Panc1 (cell line): ENCODE results near the gene IFI27L2. TPM values are rescaled to one million over a fixed set of nuclear protein-coding genes. Genes with fewer than 3 reads are reported as not detected.
A peak's percentile ranks its signal among the peaks of the same experiment; 100 is the strongest.

Experiments
- ATAC-seq: fragments of 200-7000 bp; cut with Tn5 transposase; 2 replicates; pipeline ENCODE4 v1.9.1; 2020; ENCODE audit warnings: mild to moderate bottlenecking, moderate library complexity
- BruUV-seq: library from RNA; stranded (reverse); fragments of 400-500 nt; replicated peaks from 2 replicates; lab custom pipeline; 2021; lab: Mats Ljungman, UMichigan
- CTCF ChIA-PET: fragments of 300-600 bp; sonication (Branson Sonifier 250); formaldehyde crosslinking; loops from one replicate; lab custom pipeline; 2022; ENCODE audit warnings: antibody characterized with exemption; lab: Charles Lee
- POLR2A ChIA-PET: fragments of 300-600 bp; sonication (Branson Sonifier 250); formaldehyde crosslinking; loops from one replicate; lab custom pipeline; 2022; ENCODE audit warnings: antibody characterized with exemption; lab: Charles Lee
- DNase-seq: peaks from one replicate; pipeline ENCODE4 v3.0.0-alpha.2; 2010; ENCODE audit warnings: low read depth, low spot score
- H3K27ac ChIP-seq: 2 replicates; pipeline ENCODE4 v1.5.1; 2011; ENCODE audit warnings: mild to moderate bottlenecking, low read length, inconsistent platforms
- H3K27me3 ChIP-seq: fragments of 200-500 bp; sonication (Bioruptor generic); 2 replicates; pipeline ENCODE4 v1.6.0; 2014; ENCODE audit warnings: low read length, inconsistent platforms; ENCODE audit not compliant: control insufficient read depth, insufficient read depth
- H3K36me3 ChIP-seq: fragments of 200-500 bp; sonication (Bioruptor generic); 2 replicates; pipeline ENCODE4 v1.5.1; 2014; ENCODE audit warnings: inconsistent platforms, mild to moderate bottlenecking, low read length, moderate library complexity; ENCODE audit not compliant: control insufficient read depth, insufficient read depth
- H3K4me1 ChIP-seq: 2 replicates; pipeline ENCODE4 v1.5.1; 2011; ENCODE audit warnings: inconsistent platforms, mild to moderate bottlenecking, low read length, moderate library complexity; ENCODE audit not compliant: control insufficient read depth, insufficient read depth
- H3K4me3 ChIP-seq, 2 experiments: 2 replicates each; pipeline ENCODE4 v1.5.1; 2011 to 2012; ENCODE audit warnings: low read depth in 2 of 2, low read length in 2 of 2, mild to moderate bottlenecking in 2 of 2, inconsistent platforms in 1 of 2, moderate library complexity in 1 of 2
- H3K9me3 ChIP-seq: fragments of 200-500 bp; sonication (Bioruptor generic); 2 replicates; pipeline ENCODE4 v1.5.1; 2014; ENCODE audit warnings: low read depth, mild to moderate bottlenecking, inconsistent platforms, low read length, moderate library complexity; ENCODE audit not compliant: control insufficient read depth, insufficient read depth
- POLR2AphosphoS5 ChIP-seq: IDR thresholded peaks from 2 replicates; pipeline ENCODE4 v1.6.1; 2012; ENCODE audit warnings: mild to moderate bottlenecking, low read depth, low read length, moderate library complexity
- REST ChIP-seq, 2 experiments: IDR thresholded peaks; 2 replicates each; pipeline ENCODE4 v1.6.1; 2011 to 2012; ENCODE audit warnings: low read depth in 2 of 2, control low read depth in 1 of 2, low read length in 1 of 2, mild to moderate bottlenecking in 1 of 2, moderate library complexity in 1 of 2; ENCODE audit not compliant: insufficient read depth in 1 of 2
- SIN3A ChIP-seq: IDR thresholded peaks from 2 replicates; pipeline ENCODE4 v1.6.1; 2012; ENCODE audit warnings: low read depth, mild to moderate bottlenecking, low read length, moderate library complexity, borderline replicate concordance; ENCODE audit not compliant: insufficient read depth
- TCF7L2 ChIP-seq: IDR thresholded peaks from 2 replicates; pipeline ENCODE4 v1.6.1; 2011; ENCODE audit warnings: mild to moderate bottlenecking, low read depth, low read length, inconsistent platforms
- in situ Hi-C: cut with HindIII; loops from 2 replicates; pipeline ENCODE4 v1.10.0; 2016; ENCODE audit warnings: low sequenced_read_pairs, low pct_unique_long_range_greater_than_20kb
- intact Hi-C: fragments of 100-400 bp; cut with micrococcal nuclease; formaldehyde crosslinking; loops from one replicate; pipeline ENCODE4 v1.10.0; 2022; ENCODE audit not compliant: unreplicated experiment
- total RNA-seq: library from RNA; stranded (reverse); gene quantifications from one replicate; pipeline ENCODE4 v1.2.1, GENCODE V29; 2021; ENCODE audit not compliant: unreplicated experiment
- TF ChIP-seq, protein P1 (sequence below): fragments of 450-650 bp; IDR thresholded peaks from 2 replicates; pipeline ENCODE4 v1.5.1; 2017; ENCODE audit warnings: mild to moderate bottlenecking

The IFI27L2 gene
- total RNA-seq, 1 experiment from 2014 or later, result 13.2 TPM

- peak within 1 kb of the TSS; percentile 54 to 63 for H3K4me3 ChIP-seq
- ChIA-PET POLR2A (no interaction called here), CTCF (interaction anchor here (0.6 to 0.9 kb wide), 2 partner anchors 37 to 41 kb away, joined by 3 read pairs; no protein-coding TSS in a partner anchor)
- H3K27me3 ChIP-seq, result peaks cover 4% of the 10 kb centered on the region; the same call in 1 of the 2 replicates
- TF ChIP-seq SIN3A (no peak), REST (IDR thresholded peaks at IDR 0.05; ENCODE audit: insufficient read depth in 1 of 2, low read depth in 2 of 2, low read length in 1 of 2) (no peak), TCF7L2 (no peak), POLR2AphosphoS5 (no peak)
- TF ChIP-seq, protein P1, sequence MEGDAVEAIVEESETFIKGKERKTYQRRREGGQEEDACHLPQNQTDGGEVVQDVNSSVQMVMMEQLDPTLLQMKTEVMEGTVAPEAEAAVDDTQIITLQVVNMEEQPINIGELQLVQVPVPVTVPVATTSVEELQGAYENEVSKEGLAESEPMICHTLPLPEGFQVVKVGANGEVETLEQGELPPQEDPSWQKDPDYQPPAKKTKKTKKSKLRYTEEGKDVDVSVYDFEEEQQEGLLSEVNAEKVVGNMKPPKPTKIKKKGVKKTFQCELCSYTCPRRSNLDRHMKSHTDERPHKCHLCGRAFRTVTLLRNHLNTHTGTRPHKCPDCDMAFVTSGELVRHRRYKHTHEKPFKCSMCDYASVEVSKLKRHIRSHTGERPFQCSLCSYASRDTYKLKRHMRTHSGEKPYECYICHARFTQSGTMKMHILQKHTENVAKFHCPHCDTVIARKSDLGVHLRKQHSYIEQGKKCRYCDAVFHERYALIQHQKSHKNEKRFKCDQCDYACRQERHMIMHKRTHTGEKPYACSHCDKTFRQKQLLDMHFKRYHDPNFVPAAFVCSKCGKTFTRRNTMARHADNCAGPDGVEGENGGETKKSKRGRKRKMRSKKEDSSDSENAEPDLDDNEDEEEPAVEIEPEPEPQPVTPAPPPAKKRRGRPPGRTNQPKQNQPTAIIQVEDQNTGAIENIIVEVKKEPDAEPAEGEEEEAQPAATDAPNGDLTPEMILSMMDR, result no peak
- intact Hi-C loops (no loop called here), in situ Hi-C loops (no loop called here)
- DNase-seq (no peak), ATAC-seq (peak; percentile 90)
- peaks cover 4% of the 10 kb centered on the region for H3K4me1 ChIP-seq
- H3K27ac ChIP-seq, result no peak within 1 kb of the TSS
- BruUV-seq, result no TSS peak
- H3K9me3 ChIP-seq, result no peaks in the 10 kb centered on the region
- H3K36me3 ChIP-seq, result no peaks in the 10 kb centered on the region; the same call in 1 of the 2 replicates
Measured at GRCh38 chr14:94173885-94174603, 44.6 kb upstream of the IFI27L2 start, which contains the start of gene PPP4R4. Gene PPP4R4 (plus strand): TSS chr14:94174322. CDS start chr14:94174466, 144 bp downstream.

DNA sequence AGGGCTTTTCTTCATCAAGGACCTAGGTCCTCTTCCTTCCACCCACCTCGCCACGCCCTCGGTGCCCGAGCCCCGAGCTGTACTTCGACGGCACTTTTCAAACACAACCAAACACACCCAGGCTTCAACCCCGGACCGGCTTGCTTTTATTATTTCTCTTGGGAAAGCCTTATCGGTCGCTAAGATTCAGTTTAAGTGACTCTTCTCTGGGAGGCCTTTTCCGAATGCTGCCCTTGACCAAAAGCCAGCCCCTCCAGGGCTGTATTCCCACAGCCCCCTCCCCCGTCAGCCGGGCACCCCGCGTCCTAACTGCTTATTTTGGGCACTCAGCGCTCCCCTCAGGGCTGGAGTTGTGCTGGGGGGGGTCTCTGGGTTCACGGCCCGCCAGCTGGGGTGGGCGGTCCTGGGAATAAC lies 44.1 kb upstream of the IFI27L2 start:
- no peak overlapping the region for H3K27ac ChIP-seq
- no peaks in the 10 kb centered on the region; the same call in 1 of the 2 replicates for H3K36me3 ChIP-seq
- no TSS peak for BruUV-seq
- H3K4me1 ChIP-seq, result peaks cover 4% of the 10 kb centered on the region
- ChIA-PET CTCF (interaction anchor here (0.6 to 0.9 kb wide), 2 partner anchors 37 to 40 kb away, joined by 3 read pairs; no protein-coding TSS in a partner anchor), POLR2A (no interaction called here)
- H3K27me3 ChIP-seq, result peaks cover 4% of the 10 kb centered on the region; the same call in 1 of the 2 replicates
- H3K4me3 ChIP-seq, result peak overlapping the region; percentile 54 to 63
- in situ Hi-C loops, result no loop called here
- peak; percentile 17; the same call in 1 of the 2 replicates for ATAC-seq
- intact Hi-C loops, result no loop called here
- no peak for TF ChIP-seq REST (IDR thresholded peaks at IDR 0.05; ENCODE audit: insufficient read depth in 1 of 2, low read depth in 2 of 2, low read length in 1 of 2)
- TF ChIP-seq POLR2AphosphoS5, result no peak
- no peak for TF ChIP-seq TCF7L2
- DNase-seq, result no peak
- H3K9me3 ChIP-seq, result no peaks in the 10 kb centered on the region
